DND-41 (cell line): Measurements from ENCODE around the gene DCDC1.

ENCODE experiments used
- ATAC-seq: fragments of 200-7000 bp; cut with Tn5 transposase; 3 replicates; pipeline ENCODE4 v1.9.1; 2021; ENCODE audit warnings: low read depth; ENCODE audit not compliant: insufficient read depth
- DNase-seq: peaks from one replicate; pipeline ENCODE4 v3.0.0-alpha.2; 2020
- H2AFZ ChIP-seq: 2 replicates; pipeline ENCODE4 v1.6.0; 2012; ENCODE audit warnings: low read depth, low read length
- H3K27ac ChIP-seq: 2 replicates; pipeline ENCODE4 v1.5.1; 2012; ENCODE audit warnings: low read length, inconsistent platforms
- H3K27me3 ChIP-seq: fragments of 200-600 bp; sonication (generic); 2 replicates; pipeline ENCODE4 v1.6.0; 2012; ENCODE audit warnings: low read length, mild to moderate bottlenecking, inconsistent platforms; ENCODE audit not compliant: insufficient read depth, poor library complexity
- H3K36me3 ChIP-seq: 2 replicates; pipeline ENCODE4 v1.5.1; 2012; ENCODE audit warnings: low read length, inconsistent platforms; ENCODE audit not compliant: insufficient read depth
- H3K4me1 ChIP-seq: 2 replicates; pipeline ENCODE4 v1.5.1; 2012; ENCODE audit warnings: mild to moderate bottlenecking, low read length; ENCODE audit not compliant: insufficient read depth
- H3K4me2 ChIP-seq: 2 replicates; pipeline ENCODE4 v1.6.0; 2012; ENCODE audit warnings: mild to moderate bottlenecking, moderate library complexity, low read length, inconsistent platforms; ENCODE audit not compliant: insufficient read depth
- H3K4me3 ChIP-seq, 2 experiments: fragments of 200-600 bp in 1 of 2; shearing (Covaris generic) in 1 of 2; 2 replicates each; pipeline ENCODE4 v1.5.1; 2012 to 2016; ENCODE audit warnings: inconsistent platforms in 2 of 2, low read length in 2 of 2, mild to moderate bottlenecking in 2 of 2, low read depth in 1 of 2, moderate library complexity in 1 of 2
- H3K79me2 ChIP-seq: 2 replicates; pipeline ENCODE4 v1.6.0; 2012; ENCODE audit warnings: low read length, inconsistent platforms; ENCODE audit not compliant: insufficient read depth
- H3K9ac ChIP-seq: 2 replicates; pipeline ENCODE4 v1.6.0; 2012; ENCODE audit warnings: low read depth, mild to moderate bottlenecking, inconsistent platforms, low read length, moderate library complexity
- H3K9me3 ChIP-seq: 2 replicates; pipeline ENCODE4 v1.5.1; 2012; ENCODE audit warnings: low read length, moderate library complexity, mild to moderate bottlenecking, inconsistent platforms; ENCODE audit not compliant: insufficient read depth, severe bottlenecking
- H4K20me1 ChIP-seq: 2 replicates; pipeline ENCODE4 v1.6.0; 2012; ENCODE audit warnings: low read length; ENCODE audit not compliant: insufficient read depth
- EZH2 ChIP-seq: IDR thresholded peaks from 3 replicates; pipeline ENCODE4 v1.6.1; 2012; ENCODE audit warnings: borderline replicate concordance, low read depth, mild to moderate bottlenecking, moderate library complexity, low read length, inconsistent platforms; ENCODE audit not compliant: severe bottlenecking
- TF ChIP-seq, protein P1 (sequence below): IDR thresholded peaks from 2 replicates; pipeline ENCODE4 v1.5.1; 2012; ENCODE audit warnings: borderline replicate concordance, low read length, moderate library complexity, mild to moderate bottlenecking; ENCODE audit not compliant: poor library complexity, severe bottlenecking; ENCODE audit errors: extremely low read depth

The DCDC1 gene

DNA sequence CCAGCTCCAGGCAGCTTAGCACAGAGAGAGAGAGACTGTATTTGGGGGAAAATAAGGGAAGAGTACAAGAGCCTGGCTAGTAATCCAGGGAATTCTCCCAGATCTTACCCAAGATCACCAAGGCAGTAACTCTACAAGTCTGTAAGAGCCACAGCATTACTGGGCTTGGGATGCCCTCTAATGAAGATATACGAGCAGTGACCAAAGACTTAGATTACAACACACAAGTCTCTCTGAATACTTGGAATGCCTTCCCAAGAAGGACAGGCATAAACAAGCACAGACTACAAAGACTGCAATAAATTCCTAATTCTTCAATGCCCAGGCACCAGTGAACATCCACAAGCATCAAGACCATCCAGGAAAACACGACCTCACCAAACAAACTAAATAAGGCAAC lies 17.8 kb upstream of the DCDC1 start:
- no peak overlapping the region for H3K27ac ChIP-seq
- H3K79me2 ChIP-seq, result peaks cover 2% of the 10 kb centered on the region; the same call in 1 of the 2 replicates
- no peaks in the 10 kb centered on the region; the same call in 1 of the 2 replicates for H3K36me3 ChIP-seq
- H3K4me2 ChIP-seq, result no peak overlapping the region
- H2AFZ ChIP-seq, result no peak overlapping the region
- H3K9me3 ChIP-seq, result no peaks in the 10 kb centered on the region
- TF ChIP-seq, protein P1, sequence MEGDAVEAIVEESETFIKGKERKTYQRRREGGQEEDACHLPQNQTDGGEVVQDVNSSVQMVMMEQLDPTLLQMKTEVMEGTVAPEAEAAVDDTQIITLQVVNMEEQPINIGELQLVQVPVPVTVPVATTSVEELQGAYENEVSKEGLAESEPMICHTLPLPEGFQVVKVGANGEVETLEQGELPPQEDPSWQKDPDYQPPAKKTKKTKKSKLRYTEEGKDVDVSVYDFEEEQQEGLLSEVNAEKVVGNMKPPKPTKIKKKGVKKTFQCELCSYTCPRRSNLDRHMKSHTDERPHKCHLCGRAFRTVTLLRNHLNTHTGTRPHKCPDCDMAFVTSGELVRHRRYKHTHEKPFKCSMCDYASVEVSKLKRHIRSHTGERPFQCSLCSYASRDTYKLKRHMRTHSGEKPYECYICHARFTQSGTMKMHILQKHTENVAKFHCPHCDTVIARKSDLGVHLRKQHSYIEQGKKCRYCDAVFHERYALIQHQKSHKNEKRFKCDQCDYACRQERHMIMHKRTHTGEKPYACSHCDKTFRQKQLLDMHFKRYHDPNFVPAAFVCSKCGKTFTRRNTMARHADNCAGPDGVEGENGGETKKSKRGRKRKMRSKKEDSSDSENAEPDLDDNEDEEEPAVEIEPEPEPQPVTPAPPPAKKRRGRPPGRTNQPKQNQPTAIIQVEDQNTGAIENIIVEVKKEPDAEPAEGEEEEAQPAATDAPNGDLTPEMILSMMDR, result no peak
- no peak for TF ChIP-seq EZH2
- H4K20me1 ChIP-seq, result peaks cover 3% of the 10 kb centered on the region; the same call in 1 of the 2 replicates
- DNase-seq, result no peak
- no peak overlapping the region for H3K4me3 ChIP-seq
- ATAC-seq, result no peak
- no peaks in the 10 kb centered on the region for H3K4me1 ChIP-seq
- no peaks in the 10 kb centered on the region for H3K27me3 ChIP-seq
- H3K9ac ChIP-seq, result no peak overlapping the region

- Histone ChIP-seq H3K36me3 (no peaks in the 10 kb centered on the region; the same call in 1 of the 2 replicates), H3K27me3 (no peaks in the 10 kb centered on the region), H3K27ac (no peak overlapping the region), H3K4me1 (no peaks in the 10 kb centered on the region), H3K9ac (no peak overlapping the region), H3K4me2 (no peak overlapping the region), H3K9me3 (no peaks in the 10 kb centered on the region), H2AFZ (no peak overlapping the region), H3K4me3 (no peak overlapping the region), H4K20me1 (peaks cover 3% of the 10 kb centered on the region; the same call in 1 of the 2 replicates), H3K79me2 (peaks cover 2% of the 10 kb centered on the region; the same call in 1 of the 2 replicates)
- DNase-seq (no peak), ATAC-seq (no peak)
- no peak for TF ChIP-seq EZH2
- TF ChIP-seq, protein P1, result no peak
Observed at GRCh38 chr11:31383116-31383515, 13.6 kb upstream of the DCDC1 start.

DNA sequence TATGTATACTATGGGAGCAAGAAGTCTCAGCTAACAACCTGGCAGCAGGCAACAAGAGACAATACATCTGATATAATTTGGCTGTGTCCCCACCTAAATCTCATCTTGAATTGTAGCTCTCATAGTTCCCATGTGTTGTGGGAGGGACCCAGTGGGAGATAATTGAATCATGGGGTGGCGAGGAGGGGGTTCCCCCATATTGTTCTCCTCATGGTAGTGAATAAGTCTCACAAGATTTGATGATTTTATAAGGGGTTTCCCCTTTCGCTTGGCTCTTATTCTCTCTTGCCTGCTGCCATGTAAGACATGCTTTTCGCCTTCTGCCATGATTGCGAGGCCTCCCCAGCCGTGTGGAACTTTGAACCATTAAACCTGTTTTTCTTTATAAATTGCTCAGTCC lies 6.3 kb upstream of the DCDC1 start:
- no peak for ATAC-seq
- peaks cover 4% of the 10 kb centered on the region for H3K79me2 ChIP-seq
- no peak for DNase-seq
- H3K36me3 ChIP-seq, result no peaks in the 10 kb centered on the region
- H3K27me3 ChIP-seq, result no peaks in the 10 kb centered on the region
- no peak overlapping the region for H3K4me3 ChIP-seq
- no peak overlapping the region for H3K9ac ChIP-seq
- H3K4me2 ChIP-seq, result no peak overlapping the region
- H2AFZ ChIP-seq, result no peak overlapping the region
- H4K20me1 ChIP-seq, result no peaks in the 10 kb centered on the region
- TF ChIP-seq EZH2, result no peak
- TF ChIP-seq, protein P1, result no peak
- no peaks in the 10 kb centered on the region for H3K9me3 ChIP-seq
- H3K27ac ChIP-seq, result no peak overlapping the region
- H3K4me1 ChIP-seq, result peaks cover 10% of the 10 kb centered on the region

- ATAC-seq, result peak; percentile 27; the same call in 1 of the 3 replicates
- peaks cover 4% of the 10 kb centered on the region for H3K27me3 ChIP-seq
- H3K4me2 ChIP-seq, result no peak overlapping the region
- peak; percentile 31 for DNase-seq
- H3K4me3 ChIP-seq, result no peak overlapping the region
- TF ChIP-seq, protein P1, result no peak
- TF ChIP-seq EZH2, result no peak
- no peak overlapping the region for H3K27ac ChIP-seq
- H3K9ac ChIP-seq, result no peak overlapping the region
- no peaks in the 10 kb centered on the region for H4K20me1 ChIP-seq
- H3K9me3 ChIP-seq, result no peaks in the 10 kb centered on the region
- peaks cover 14% of the 10 kb centered on the region for H3K79me2 ChIP-seq
- H3K4me1 ChIP-seq, result peaks cover 28% of the 10 kb centered on the region
- no peak overlapping the region for H2AFZ ChIP-seq
- H3K36me3 ChIP-seq, result no peaks in the 10 kb centered on the region
Observed at GRCh38 chr11:31366795-31367194, 2.7 kb downstream of the DCDC1 start.
